Measurements from ENCODE around the gene OR51B4. TPM values are rescaled to one million over a fixed set of nuclear protein-coding genes. Genes with fewer than 3 reads are reported as not detected.

Gene OR51B4
- total RNA-seq, 1 experiment from 2014 or later: 0.11 TPM

DNA sequence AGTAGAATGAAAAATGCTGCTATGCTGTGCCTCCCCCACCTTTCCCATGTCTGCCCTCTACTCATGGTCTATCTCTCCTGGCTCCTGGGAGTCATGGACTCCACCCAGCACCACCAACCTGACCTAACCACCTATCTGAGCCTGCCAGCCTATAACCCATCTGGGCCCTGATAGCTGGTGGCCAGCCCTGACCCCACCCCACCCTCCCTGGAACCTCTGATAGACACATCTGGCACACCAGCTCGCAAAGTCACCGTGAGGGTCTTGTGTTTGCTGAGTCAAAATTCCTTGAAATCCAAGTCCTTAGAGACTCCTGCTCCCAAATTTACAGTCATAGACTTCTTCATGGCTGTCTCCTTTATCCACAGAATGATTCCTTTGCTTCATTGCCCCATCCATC, 17.1 kb downstream of the OR51B4 start:
- TF ChIP-seq EZH2 (IDR thresholded peaks at IDR 0.05; ENCODE audit: low read length, unreplicated experiment) (no peak), EZH2phosphoT487 (IDR thresholded peaks at IDR 0.05; ENCODE audit: borderline replicate concordance, low read length) (no peak)
- TF ChIP-seq, protein P1, sequence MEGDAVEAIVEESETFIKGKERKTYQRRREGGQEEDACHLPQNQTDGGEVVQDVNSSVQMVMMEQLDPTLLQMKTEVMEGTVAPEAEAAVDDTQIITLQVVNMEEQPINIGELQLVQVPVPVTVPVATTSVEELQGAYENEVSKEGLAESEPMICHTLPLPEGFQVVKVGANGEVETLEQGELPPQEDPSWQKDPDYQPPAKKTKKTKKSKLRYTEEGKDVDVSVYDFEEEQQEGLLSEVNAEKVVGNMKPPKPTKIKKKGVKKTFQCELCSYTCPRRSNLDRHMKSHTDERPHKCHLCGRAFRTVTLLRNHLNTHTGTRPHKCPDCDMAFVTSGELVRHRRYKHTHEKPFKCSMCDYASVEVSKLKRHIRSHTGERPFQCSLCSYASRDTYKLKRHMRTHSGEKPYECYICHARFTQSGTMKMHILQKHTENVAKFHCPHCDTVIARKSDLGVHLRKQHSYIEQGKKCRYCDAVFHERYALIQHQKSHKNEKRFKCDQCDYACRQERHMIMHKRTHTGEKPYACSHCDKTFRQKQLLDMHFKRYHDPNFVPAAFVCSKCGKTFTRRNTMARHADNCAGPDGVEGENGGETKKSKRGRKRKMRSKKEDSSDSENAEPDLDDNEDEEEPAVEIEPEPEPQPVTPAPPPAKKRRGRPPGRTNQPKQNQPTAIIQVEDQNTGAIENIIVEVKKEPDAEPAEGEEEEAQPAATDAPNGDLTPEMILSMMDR (conservative IDR thresholded peaks at IDR 0.05; ENCODE audit: low read depth, low read length): no peak
- Histone ChIP-seq H3K9me2 (replicated peaks; ENCODE audit: low read length) (no peaks in the 10 kb centered on the region), H3K9ac (ENCODE audit: low read length) (no peak overlapping the region), H3K9me3 (ENCODE audit: low read length) (no peaks in the 10 kb centered on the region), H3K27me3 (ENCODE audit: low read length) (no peaks in the 10 kb centered on the region), H4K20me1 (ENCODE audit: low read length) (no peaks in the 10 kb centered on the region), H3K27ac (ENCODE audit: low read length) (no peak overlapping the region), H3F3A (ENCODE audit: low read length, unreplicated experiment) (no peaks in the 10 kb centered on the region), H3K4me1 (ENCODE audit: insufficient read depth, low read length) (peaks cover 4% of the 10 kb centered on the region; the same call in 1 of the 2 replicates), H2AFZ (ENCODE audit: low read length) (no peak overlapping the region), H3K4me2 (ENCODE audit: low read length) (no peak overlapping the region), H3K4me3 (ENCODE audit: low read length) (no peak overlapping the region), H3K36me3 (ENCODE audit: low read depth, low read length) (no peaks in the 10 kb centered on the region), H3K79me2 (ENCODE audit: low read length) (no peaks in the 10 kb centered on the region)
- intact Hi-C loops (cut with micrococcal nuclease): no loop called here
- ChIA-PET CTCF (no interaction called here), POLR2A (ENCODE audit: unreplicated experiment) (no interaction called here)
- DNase-seq: no peak
- ATAC-seq: no peak
- no TSS peak for BruUV-seq (replicated peaks)

DNA sequence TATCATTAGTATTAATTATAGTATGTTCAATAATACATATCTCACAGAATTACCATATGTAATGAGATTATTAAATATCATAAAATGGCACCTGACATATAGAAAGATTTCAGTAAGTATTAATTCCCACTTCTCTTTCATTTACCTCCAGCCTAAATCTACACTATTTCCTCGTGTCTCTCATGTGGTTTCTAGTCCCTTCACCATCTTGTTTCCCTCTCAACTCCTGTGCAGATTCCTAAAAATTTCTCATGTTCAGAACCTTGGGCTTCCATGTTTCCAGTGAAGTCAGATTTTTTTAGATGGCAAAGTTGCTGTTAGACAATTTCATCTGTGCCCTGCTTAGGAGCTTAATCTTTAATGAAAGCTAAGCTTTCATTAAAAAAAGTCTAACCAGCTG, 17.9 kb downstream of the OR51B4 start:
- H3K79me2 ChIP-seq (ENCODE audit: low read length): no peaks in the 10 kb centered on the region
- H2AFZ ChIP-seq (ENCODE audit: low read length): no peak overlapping the region
- H3K27ac ChIP-seq (ENCODE audit: low read length): no peak overlapping the region
- H4K20me1 ChIP-seq (ENCODE audit: low read length): no peaks in the 10 kb centered on the region
- ChIA-PET POLR2A (ENCODE audit: unreplicated experiment) (no interaction called here), CTCF (no interaction called here)
- intact Hi-C loops (cut with micrococcal nuclease): no loop called here
- H3K9me3 ChIP-seq (ENCODE audit: low read length): no peaks in the 10 kb centered on the region
- H3K36me3 ChIP-seq (ENCODE audit: low read depth, low read length): no peaks in the 10 kb centered on the region
- H3K9me2 ChIP-seq (replicated peaks; ENCODE audit: low read length): no peaks in the 10 kb centered on the region
- ATAC-seq: no peak
- no peak for DNase-seq
- H3K27me3 ChIP-seq (ENCODE audit: low read length): no peaks in the 10 kb centered on the region
- H3K4me2 ChIP-seq (ENCODE audit: low read length): no peak overlapping the region
- no peak overlapping the region for H3K4me3 ChIP-seq (ENCODE audit: low read length)
- H3K9ac ChIP-seq (ENCODE audit: low read length): no peak overlapping the region
- TF ChIP-seq EZH2phosphoT487 (IDR thresholded peaks at IDR 0.05; ENCODE audit: borderline replicate concordance, low read length): no peak
- TF ChIP-seq, protein P1 (conservative IDR thresholded peaks at IDR 0.05; ENCODE audit: low read depth, low read length): no peak
- TF ChIP-seq EZH2 (IDR thresholded peaks at IDR 0.05; ENCODE audit: low read length, unreplicated experiment): no peak
- peaks cover 4% of the 10 kb centered on the region; the same call in 1 of the 2 replicates for H3K4me1 ChIP-seq (ENCODE audit: insufficient read depth, low read length)
- H3F3A ChIP-seq (ENCODE audit: low read length, unreplicated experiment): no peaks in the 10 kb centered on the region
- BruUV-seq (replicated peaks): no TSS peak

DNA sequence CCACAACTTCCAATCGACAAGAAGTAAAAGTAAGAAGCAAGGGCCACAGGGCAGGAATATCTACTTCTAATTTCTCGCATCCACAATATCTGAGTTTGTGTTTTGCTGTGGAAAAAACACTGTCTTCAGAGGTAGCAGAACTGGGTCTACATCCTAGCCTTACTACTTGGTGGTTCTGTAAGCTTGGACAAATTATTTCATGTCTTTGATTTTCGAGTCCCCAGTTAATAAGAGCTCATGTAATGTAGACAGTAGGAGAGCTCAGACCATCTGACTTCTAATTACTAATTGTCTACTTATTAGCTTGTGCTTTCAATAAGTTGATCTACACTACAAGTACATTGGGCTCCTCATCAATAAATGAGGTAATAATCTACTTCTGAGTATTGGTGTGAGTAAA, 18.7 kb downstream of the OR51B4 start:
- Histone ChIP-seq H3K9ac (ENCODE audit: low read length) (no peak overlapping the region), H3K9me3 (ENCODE audit: low read length) (no peaks in the 10 kb centered on the region), H3K4me3 (ENCODE audit: low read length) (no peak overlapping the region), H3K27ac (ENCODE audit: low read length) (no peak overlapping the region), H3K9me2 (replicated peaks; ENCODE audit: low read length) (no peaks in the 10 kb centered on the region), H4K20me1 (ENCODE audit: low read length) (no peaks in the 10 kb centered on the region), H3F3A (ENCODE audit: low read length, unreplicated experiment) (no peaks in the 10 kb centered on the region), H3K4me2 (ENCODE audit: low read length) (no peak overlapping the region), H3K27me3 (ENCODE audit: low read length) (no peaks in the 10 kb centered on the region), H2AFZ (ENCODE audit: low read length) (no peak overlapping the region), H3K4me1 (ENCODE audit: insufficient read depth, low read length) (peaks cover 4% of the 10 kb centered on the region; the same call in 1 of the 2 replicates), H3K79me2 (ENCODE audit: low read length) (no peaks in the 10 kb centered on the region), H3K36me3 (ENCODE audit: low read depth, low read length) (no peaks in the 10 kb centered on the region)
- intact Hi-C loops (cut with micrococcal nuclease): no loop called here
- BruUV-seq (replicated peaks): no TSS peak
- TF ChIP-seq, protein P1 (conservative IDR thresholded peaks at IDR 0.05; ENCODE audit: low read depth, low read length): no peak
- TF ChIP-seq EZH2 (IDR thresholded peaks at IDR 0.05; ENCODE audit: low read length, unreplicated experiment) (no peak), EZH2phosphoT487 (IDR thresholded peaks at IDR 0.05; ENCODE audit: borderline replicate concordance, low read length) (no peak)
- ChIA-PET CTCF (no interaction called here), POLR2A (ENCODE audit: unreplicated experiment) (no interaction called here)
- DNase-seq: no peak
- ATAC-seq: no peak
